Measurements from ENCODE around the gene PCBP3. TPM values are rescaled to one million over a fixed set of nuclear protein-coding genes. Genes with fewer than 3 reads are reported as not detected.

The PCBP3 gene
- total and polyA plus RNA-seq, 2 of the 8 experiments (the other 6 are each of a cell fraction or from before 2014, with no cell fraction given) = 3.5 to 6.3 TPM

- TF ChIP-seq ZNF274 (IDR thresholded peaks at IDR 0.05; ENCODE audit: borderline replicate concordance, extremely low read depth, low read length) = no peak
- no peak for TF ChIP-seq GABPA (IDR thresholded peaks at IDR 0.05; ENCODE audit: borderline replicate concordance, insufficient read depth, low read length)
- TF ChIP-seq CEBPB (IDR thresholded peaks at IDR 0.05; ENCODE audit: low read depth, low read length) = no peak
Measured at GRCh38 chr21:45900034-45900868, 256.7 kb downstream of the PCBP3 start (continued).
